ENCODE results near the gene TRAF1. TPM values are rescaled to one million over a fixed set of nuclear protein-coding genes. Genes with fewer than 3 reads are reported as not detected.

Gene TRAF1
- total RNA-seq, 1 experiment from 2014 or later = 1.7 TPM

GRCh38 chr9:120862452-120862851 lies 64.1 kb downstream of the TRAF1 start:
- Histone ChIP-seq H3K9me3 (ENCODE audit: control insufficient read depth in 1 of 2, insufficient read depth in 1 of 2, low read depth in 1 of 2, low read length in 2 of 2) (no peaks in the 10 kb centered on the region), H3K27ac (ENCODE audit: low read depth, low read length) (no peak overlapping the region), H3K4me1 (ENCODE audit: control insufficient read depth in 1 of 2, insufficient read depth in 2 of 2, low read length in 2 of 2) (no peaks in the 10 kb centered on the region), H3K4me3 (replicated peaks in 1 of 2; ENCODE audit: low read depth in 1 of 2, low read length in 2 of 2) (no peak overlapping the region), H4K20me1 (ENCODE audit: insufficient read depth) (no peaks in the 10 kb centered on the region), H2AFZ (ENCODE audit: low read depth, low read length, poor library complexity, severe bottlenecking) (no peak overlapping the region), H3K9me2 (ENCODE audit: insufficient read depth) (no peaks in the 10 kb centered on the region), H3K4me2 (ENCODE audit: low read length) (no peak overlapping the region), H3K36me3 (ENCODE audit: control insufficient read depth in 1 of 2, insufficient read depth in 2 of 2, low read length in 2 of 2) (peaks cover 3 to 34% of the 10 kb centered on the region in 2 experiments), H3K27me3 (ENCODE audit: insufficient read depth, low read length) (no peaks in the 10 kb centered on the region), H3K9ac (ENCODE audit: low read length) (no peak overlapping the region), H3K79me2 (ENCODE audit: insufficient read depth, low read length) (no peaks in the 10 kb centered on the region)
- DNase-seq (ENCODE audit: low read depth, low spot score) (no peak), ATAC-seq (no peak)
- CTCF ChIA-PET = no interaction called here
- intact Hi-C loops (cut with micrococcal nuclease) = no loop called here
- BruUV-seq (replicated peaks) = no TSS peak
- no peak for TF ChIP-seq REST (IDR thresholded peaks at IDR 0.05; ENCODE audit: low read depth)
- RAD21 ChIA-PET (ENCODE audit: low non-redundant PET in 1 of 2, low total read pairs in 2 of 2, uncharacterized antibody in 2 of 2, unreplicated experiment in 2 of 2) = no interaction called here
- POLR2A ChIA-PET = no interaction called here

- H3K9ac ChIP-seq (ENCODE audit: low read length) = no peak overlapping the region
- ChIA-PET RAD21 (ENCODE audit: low non-redundant PET in 1 of 2, low total read pairs in 2 of 2, uncharacterized antibody in 2 of 2, unreplicated experiment in 2 of 2) (no interaction called here), POLR2A (no interaction called here)
Measured at GRCh38 chr9:120861935-120862334, 64.7 kb downstream of the TRAF1 start.

More at GRCh38 chr9:120861935-120862334, 64.7 kb downstream of the TRAF1 start:
- no peaks in the 10 kb centered on the region for H3K9me3 ChIP-seq (ENCODE audit: control insufficient read depth in 1 of 2, insufficient read depth in 1 of 2, low read depth in 1 of 2, low read length in 2 of 2)
- no peaks in the 10 kb centered on the region for H3K4me1 ChIP-seq (ENCODE audit: control insufficient read depth in 1 of 2, insufficient read depth in 2 of 2, low read length in 2 of 2)
- BruUV-seq (replicated peaks) = no TSS peak
- intact Hi-C loops (cut with micrococcal nuclease) = no loop called here
- peaks cover 3 to 38% of the 10 kb centered on the region in 2 experiments for H3K36me3 ChIP-seq (ENCODE audit: control insufficient read depth in 1 of 2, insufficient read depth in 2 of 2, low read length in 2 of 2)
- no peaks in the 10 kb centered on the region for H3K79me2 ChIP-seq (ENCODE audit: insufficient read depth, low read length)
- H3K9me2 ChIP-seq (ENCODE audit: insufficient read depth) = no peaks in the 10 kb centered on the region
- H3K27ac ChIP-seq (ENCODE audit: low read depth, low read length) = no peak overlapping the region
- ATAC-seq = no peak
- no peak overlapping the region for H3K4me3 ChIP-seq (replicated peaks in 1 of 2; ENCODE audit: low read depth in 1 of 2, low read length in 2 of 2)
- TF ChIP-seq ZNF274 (IDR thresholded peaks at IDR 0.05; ENCODE audit: low read depth, low read length) = no peak
- TF ChIP-seq CBX3 (IDR thresholded peaks at IDR 0.05; ENCODE audit: low read depth) = no peak
- TF ChIP-seq SRF (IDR thresholded peaks at IDR 0.05; ENCODE audit: low read depth) = no peak
- TF ChIP-seq JUND (IDR thresholded peaks at IDR 0.05) = no peak
- no peak for TF ChIP-seq EZH2phosphoT487 (IDR thresholded peaks at IDR 0.05; ENCODE audit: borderline replicate concordance)
- no peak for TF ChIP-seq SIN3A (IDR thresholded peaks at IDR 0.05; ENCODE audit: low read depth)
- TF ChIP-seq EGR1 (IDR thresholded peaks at IDR 0.05; ENCODE audit: low read depth) = no peak
- no peak for TF ChIP-seq POLR2A (IDR thresholded peaks at IDR 0.05; ENCODE audit: borderline replicate concordance, extremely low read depth, insufficient read depth, insufficient read length)
- TF ChIP-seq MAX (IDR thresholded peaks at IDR 0.05) = no peak
- no peak for TF ChIP-seq FOSL1 (IDR thresholded peaks at IDR 0.05; ENCODE audit: low read depth)
- DNase-seq (ENCODE audit: low read depth, low spot score) = no peak
- CTCF ChIA-PET = no interaction called here
- no peak overlapping the region for H2AFZ ChIP-seq (ENCODE audit: low read depth, low read length, poor library complexity, severe bottlenecking)
- no peak overlapping the region for H3K4me2 ChIP-seq (ENCODE audit: low read length)
- H3K27me3 ChIP-seq (ENCODE audit: insufficient read depth, low read length) = no peaks in the 10 kb centered on the region
- H4K20me1 ChIP-seq (ENCODE audit: insufficient read depth) = no peaks in the 10 kb centered on the region
